D341Med (cell line): ENCODE data around the gene DCTN1.

Source experiments
- DNase-seq: peaks from one replicate; pipeline ENCODE4 v3.0.0; 2012; ENCODE audit warnings: low spot score

Gene DCTN1

DNA sequence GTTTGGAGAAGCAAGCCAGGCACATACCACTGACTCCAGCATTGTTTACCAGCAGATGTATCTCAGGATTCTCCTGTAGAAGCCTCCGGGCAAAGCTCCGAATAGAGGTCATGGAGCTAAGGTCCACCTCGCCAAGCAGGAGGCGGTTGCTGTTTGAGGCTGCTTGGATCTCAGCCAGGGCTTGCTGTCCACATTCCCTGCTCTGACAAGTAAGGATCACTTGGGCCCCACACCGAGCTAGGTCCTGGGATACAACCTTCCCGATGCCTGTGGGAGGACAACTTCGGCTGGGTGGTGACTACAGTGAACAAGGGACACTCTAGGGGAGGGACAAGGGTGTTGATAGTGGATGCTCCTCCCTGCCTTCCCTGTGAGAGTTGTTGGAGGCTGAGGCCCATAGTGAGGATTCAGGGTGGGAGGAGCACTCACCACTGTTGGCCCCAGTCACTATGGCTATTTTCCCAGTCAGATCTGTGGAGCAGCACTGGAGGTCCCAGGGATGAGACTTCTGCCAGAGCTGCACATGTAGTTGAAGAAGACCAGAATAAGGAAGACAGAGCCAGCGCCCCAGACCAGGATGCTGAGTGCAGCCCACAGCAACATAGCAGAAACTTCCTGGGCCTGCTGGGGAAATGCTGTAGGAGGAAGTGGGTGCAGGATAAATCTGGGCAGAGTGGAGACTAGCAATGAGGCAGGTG, 33.0 kb upstream of the DCTN1 start:
- DNase-seq, result no peak

DNA sequence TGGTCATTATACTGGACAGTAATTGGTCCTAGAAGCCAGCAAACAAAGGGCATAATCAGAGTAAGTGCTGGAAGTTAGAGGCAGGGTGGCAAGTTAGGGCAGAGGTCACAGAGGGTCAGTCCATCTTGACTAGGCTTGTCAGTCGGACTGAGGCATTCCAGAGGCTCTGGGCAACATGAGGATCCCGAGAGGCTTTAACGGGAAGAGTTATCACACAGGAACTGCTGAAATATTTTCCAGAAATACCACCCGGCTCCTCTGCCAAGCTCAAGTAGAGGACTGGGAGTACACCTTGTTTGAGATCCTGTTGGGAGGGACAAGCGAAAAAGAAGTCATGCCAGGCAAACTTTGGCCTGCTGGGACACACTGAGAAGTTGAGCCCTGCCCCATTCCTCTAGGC, 27.6 kb upstream of the DCTN1 start:
- DNase-seq, result no peak

DNA sequence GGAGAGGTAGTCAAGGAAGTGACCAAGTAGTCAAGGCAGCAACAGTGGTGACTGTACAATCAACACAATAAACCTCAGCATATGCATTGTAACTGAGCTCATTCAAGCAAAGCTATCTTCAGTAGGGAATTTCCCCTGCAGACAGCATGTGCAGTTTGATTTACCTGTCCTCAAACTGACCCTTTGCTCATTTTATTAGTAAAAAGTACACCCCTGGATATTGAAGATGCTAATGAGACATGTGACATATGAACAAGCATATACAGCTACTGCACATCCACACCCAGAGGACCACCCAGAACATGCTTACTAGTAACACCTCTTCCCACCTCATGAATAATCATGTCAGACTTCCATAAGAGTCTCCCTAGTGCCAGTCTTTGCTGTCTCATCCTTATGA, 25.9 kb upstream of the DCTN1 start:
- DNase-seq, result no peak

DNA sequence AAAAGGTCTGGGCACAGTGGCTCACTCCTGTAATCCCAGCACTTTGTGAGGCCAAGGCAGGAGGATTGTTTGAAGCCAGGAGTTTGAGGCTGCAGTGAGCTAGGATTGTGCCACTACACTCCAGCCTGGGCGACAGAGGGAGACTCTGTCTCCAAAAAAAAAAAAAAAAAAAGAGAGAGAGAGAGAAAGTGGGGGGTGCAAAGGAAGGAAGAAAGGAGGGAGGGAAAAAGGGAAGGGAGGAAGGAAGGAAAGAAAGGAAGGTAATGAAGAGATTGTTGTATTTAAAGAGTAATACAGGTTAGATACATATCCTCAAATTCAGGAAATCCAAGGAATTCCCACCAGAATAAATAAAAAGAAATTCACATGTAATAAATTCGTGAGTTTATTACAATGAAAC, 21.8 kb upstream of the DCTN1 start:
- DNase-seq, result no peak

DNA sequence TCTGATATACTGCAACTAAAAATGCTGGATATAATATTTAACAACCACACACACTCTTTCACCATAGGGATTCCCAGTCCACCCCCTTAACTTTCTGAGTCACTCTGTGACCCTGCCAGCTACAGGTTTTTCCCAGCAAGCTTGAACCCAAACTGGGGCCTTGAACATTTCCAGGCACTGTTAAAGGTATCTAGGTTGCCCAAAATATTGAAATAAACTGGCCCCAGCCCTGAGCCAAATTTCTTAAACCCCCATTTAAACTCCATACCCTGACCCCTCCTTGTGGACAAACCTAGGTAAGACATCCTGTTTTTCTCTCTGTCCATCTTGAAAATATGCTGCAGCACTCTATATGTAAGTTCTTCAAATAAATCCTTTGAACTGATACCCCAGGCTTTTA, 19.7 kb upstream of the DCTN1 start:
- peak; percentile 49 for DNase-seq

DNA sequence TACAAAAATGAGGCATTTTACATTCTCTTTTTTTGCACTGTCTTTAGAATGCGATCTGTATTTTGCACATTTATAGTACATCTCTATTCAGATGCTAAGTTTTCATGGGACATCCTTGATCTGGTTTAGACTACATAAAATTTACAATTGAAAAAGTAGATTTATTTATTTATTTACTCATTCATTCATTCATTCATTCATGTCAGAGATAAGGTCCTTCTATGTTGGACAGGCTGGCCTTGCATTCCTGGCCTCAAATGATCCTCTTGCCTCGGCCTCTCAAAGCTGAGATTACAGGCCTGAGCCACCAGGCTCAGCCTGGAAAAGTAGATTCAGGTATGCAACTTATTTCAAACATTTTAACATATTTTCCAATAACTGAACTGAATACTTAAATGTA, 16.0 kb upstream of the DCTN1 start:
- no peak for DNase-seq

DNA sequence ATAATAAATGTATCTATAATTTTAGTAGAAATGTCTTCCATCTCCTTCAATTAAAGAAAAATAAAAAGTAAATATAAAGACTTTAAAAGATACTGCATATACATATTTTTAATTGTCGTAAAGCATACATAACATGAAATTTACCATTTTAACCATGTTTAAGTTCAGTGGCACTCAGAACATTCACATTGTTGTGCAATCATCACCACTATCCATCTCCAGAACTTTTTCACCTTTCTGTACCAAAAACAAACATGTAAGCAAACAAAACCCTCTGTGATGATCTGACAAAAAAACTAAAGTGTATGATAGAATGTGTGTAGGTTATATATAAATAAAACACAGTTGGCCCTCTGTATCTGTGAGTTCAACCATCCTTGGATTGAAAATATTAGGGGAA, 13.4 kb upstream of the DCTN1 start:
- no peak for DNase-seq

DNA sequence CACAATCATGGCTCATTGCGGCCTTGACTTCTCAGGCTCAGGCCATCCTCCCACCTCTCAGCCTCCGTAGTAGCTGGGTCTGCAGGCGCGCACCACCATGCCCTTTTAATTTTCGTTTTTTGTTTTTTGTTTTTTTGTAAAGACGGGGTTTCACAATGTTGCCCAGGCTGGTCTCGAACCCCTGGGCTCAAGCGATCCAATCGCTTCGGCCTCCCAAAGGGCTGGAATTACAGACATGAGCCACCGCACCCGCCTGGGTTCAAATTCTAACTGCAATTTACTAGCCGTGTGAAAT, 12.3 kb upstream of the DCTN1 start:
- DNase-seq, result no peak

DNA sequence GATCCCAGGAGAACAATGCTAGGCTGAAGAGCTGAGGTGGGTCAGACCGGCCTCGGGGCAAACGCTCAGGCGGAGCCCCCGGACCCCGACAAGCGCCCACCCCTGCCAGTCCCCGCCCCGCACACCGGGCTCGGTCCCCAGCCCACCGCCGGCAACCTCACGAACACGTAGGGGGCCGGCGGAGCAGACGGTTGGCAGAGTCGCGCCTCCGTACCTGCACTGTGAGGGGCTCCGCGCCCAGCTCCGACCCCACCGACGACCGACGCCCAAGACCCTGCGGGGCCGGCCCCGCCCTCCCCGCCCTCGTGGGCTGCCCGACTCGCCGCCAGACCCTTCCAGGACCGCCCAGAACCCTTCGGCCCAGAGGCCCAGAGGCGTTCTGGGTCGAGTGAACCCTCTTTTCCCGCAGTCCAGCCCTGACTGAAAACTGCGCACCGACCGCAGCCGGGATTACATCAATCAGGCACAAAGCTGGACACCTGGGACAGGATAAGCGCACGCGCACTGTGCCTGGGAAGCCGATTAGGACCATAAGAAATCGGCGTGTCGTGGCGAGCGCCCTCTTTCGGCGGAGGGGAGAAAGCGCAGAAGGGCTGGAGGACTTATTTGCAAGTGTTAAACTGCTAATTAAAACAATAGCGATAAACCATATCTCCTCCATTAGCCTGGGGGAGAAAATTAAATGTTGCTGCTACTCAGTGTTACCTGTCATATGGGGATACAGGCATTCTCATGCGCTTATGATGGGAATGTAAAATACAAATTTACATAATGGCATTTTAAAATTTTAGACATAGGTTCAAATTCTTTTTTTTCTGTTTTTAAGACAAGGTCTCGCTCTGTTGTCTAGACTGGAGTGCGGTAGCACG, 11.7 kb upstream of the DCTN1 start:
- DNase-seq, result peak; percentile 91

DNA sequence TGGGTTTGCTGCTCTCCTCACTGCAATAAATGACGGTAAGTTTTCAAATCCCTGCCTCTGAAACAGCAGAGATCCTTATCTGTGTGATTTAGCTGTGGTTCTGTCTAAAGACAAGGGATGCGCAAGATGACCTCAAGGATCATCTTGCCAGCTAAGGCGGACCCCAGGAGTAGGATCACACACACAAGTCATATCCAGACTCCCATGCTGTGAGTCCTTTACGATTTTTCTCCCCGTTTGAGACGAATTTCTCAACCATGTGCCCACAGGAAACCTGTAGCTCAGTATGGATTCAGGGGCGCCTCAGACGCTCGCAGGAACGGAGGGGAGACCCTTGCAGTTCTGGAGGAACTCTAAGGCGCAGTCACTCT, 11.1 kb upstream of the DCTN1 start:
- DNase-seq, result no peak

DNA sequence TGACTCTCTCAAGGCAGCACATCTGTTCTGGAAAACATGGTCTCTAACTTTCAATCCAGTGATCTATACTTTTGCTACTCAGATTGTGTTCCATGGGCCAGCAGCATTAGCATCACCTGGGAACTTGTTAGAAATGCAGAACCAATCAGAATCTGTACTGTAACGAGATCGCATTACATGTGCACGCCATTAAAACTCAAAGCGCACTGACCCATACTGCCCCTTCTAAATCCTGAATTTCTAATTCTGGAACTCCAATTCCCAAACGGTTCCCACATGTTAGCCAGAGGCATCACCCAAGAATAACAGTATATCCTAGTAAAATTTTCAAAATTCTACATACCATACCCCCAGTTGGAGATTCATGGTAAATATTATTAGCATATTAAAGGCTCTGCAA, 10.5 kb upstream of the DCTN1 start:
- DNase-seq, result no peak

DNA sequence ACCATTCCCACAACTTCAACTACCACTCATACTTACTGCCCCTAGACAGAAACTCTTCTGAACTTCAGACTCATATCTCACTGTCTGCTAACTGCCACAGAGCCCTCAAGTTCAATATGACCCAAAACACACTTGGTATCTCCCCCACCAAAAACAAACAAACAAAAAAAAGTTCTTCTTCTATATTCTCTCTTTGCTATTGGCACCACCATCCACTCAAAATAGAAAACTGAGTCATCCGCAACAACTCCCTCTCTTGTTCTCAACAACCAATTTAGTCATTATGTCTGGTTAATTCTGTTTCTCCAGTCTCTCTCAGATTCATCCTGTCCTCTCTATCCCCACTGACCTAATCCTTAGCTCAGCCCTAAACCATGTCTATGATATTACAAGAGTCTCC, 7.2 kb upstream of the DCTN1 start:
- DNase-seq, result no peak

DNA sequence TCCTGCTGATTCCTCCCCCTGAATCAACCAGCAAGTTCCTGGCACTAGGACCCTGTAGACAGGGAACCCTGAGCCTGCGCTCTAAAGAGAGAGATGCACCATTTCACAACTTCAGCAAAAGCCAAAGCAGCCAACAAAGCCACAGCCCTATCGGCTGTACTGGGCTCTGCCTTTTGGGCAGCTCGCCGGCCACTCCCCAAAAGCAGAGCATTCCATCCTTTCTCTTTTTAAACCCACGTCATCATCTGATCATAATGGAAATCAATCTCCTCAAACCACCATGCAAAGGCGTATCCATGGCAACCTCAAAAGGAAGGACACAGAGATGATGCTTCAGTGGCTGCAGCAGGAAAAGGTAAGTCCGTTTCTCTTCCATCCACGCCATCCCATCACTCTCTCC, 5.3 kb upstream of the DCTN1 start:
- no peak for DNase-seq

DNA sequence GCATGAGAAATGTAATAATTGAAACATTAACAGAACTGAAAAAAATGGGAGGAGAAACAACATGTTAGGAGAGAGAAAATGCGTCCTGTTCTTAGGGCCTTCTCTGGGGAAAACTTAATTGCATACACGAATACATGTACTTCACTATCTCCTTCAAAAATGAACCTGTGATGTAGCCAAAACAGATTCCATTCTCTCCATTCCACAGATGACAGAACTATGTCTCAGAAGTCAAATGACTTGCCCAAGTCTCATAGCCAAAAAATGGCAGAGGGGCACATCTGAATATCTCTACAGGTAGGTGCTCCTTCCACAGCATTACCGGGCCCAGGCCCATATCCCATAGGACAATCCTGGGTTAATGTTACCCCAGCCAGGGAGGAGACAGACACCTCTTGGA, 3.9 kb upstream of the DCTN1 start:
- DNase-seq, result no peak

DNA sequence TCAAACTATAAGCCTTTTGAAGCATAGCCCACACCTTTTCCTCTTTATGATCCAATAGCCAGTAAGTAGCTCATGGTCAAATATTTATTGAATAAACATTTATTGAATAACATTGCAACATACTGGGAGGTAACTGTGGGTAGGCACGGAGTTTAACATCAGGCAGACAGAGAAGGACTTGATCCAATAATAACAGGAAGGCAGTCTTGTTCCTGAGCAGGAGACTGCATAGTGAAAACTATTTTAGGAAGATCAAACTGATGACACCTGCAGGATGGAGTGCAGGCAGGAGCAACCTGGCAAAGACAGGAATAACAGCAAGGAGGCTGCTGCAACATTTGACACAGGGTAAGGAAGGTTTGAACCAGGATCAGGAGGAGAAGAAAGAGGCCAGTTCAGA, 3.1 kb upstream of the DCTN1 start:
- DNase-seq, result no peak

DNA sequence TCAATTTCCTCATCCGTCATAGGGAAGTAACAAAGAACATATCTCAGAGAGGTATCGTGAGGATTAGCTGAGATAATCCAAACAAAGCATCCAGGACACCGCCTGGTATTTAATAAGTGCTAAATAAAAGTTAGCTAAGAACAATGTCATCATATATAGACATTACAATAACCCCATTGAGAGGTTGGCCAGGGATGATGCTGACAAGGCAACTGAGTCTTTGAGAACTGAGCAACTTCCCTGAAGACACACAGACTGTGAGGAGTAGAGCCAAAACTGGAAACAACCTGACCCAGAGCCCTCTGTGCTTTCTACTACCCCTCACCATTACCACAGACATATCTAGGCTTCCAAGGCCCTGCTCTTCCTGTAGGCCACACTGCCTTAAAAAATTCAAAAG, 1.6 kb upstream of the DCTN1 start:
- no peak for DNase-seq

DNA sequence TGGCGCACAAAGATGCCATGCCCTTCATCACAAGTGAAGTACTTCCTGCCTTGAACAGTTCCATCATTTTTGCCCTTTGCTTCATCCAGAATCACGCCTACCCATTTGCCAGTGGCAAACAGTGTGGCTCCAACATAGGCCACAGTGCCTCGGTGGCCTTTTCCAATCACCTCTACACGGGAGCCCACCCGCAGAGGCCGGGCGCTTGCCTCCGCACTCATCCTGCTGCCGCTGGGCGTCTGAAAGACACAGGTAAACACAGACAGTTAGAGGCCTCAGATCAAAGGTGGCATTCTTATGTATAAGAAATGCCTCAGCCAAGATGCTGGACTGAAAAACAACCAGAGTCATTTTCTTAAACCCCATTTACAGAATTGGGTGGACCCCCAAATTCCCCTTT, 2.1 kb downstream of the DCTN1 start:
- no peak for DNase-seq

DNA sequence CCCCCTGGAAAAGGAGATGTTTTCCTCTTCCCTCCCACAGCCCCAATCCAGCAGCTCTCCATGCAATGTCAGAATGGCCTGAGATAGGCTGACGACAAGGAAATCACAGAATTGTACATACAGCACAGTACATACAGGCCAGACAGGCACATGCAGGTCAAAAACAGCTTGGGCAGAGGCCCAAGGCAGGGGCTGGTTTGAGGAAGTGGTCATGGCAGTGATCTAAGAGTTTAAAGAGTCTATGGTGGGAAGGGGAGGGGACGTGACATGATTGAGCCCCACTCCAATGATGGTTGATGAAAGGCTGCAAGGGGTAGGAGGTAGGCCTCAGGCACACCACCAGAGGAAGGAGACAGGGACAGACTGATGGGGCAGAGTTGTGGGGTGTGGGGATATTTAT, 4.3 kb downstream of the DCTN1 start:
- no peak for DNase-seq

DNA sequence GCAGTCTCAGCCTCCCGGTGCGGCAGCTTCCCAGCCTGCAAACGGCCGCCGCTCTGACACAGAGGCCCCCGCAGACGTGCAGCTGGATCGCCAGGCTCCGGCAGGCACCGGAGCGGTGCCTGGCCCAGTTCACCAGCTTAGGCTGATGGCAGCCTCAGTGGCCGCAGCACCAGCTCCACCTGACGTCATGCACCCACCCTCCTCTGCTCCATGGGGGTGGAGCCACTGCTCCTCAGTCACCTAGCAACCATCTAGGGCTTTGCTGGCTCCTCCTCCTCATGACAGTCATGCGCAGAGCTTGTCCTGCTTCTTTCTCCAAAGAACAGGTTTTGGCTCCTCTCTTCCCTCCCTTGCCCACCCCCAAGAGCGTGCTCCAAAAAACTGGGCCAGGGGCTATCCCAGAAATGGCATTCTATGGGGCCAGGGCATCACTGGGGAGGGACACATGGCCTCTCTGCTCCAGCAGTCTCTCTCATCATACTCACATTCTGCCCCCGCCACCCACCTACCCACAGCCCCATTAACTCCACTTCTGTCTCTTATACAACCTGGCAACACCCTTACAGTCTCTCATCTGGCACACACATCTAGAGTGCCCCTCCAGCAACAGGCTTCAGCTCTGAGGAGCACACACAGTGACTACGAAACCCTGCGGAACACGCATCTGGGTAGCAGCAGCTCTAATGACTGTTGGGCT, 5.5 kb downstream of the DCTN1 start:
- peak; percentile 94 for DNase-seq

DNA sequence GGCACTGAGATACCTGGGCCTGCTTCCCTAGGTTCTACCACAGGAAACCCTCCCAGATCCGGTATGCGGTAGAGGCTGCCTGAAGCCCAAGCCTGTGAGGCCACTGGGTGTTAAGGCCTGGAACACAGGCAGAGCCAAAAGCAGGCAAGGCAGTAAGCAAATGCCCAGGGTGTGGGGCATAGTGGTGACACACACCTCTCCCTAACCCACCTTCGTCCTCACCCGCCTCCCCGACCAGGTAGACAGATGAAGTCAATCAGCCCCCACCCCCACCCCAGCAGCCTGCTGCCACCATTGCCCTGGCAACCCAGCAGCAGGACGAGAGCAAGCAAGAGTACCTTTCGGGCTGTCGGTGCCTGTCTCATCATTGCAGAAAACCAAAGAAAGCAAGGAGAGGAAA, 6.1 kb downstream of the DCTN1 start:
- peak; percentile 46 for DNase-seq

DNA sequence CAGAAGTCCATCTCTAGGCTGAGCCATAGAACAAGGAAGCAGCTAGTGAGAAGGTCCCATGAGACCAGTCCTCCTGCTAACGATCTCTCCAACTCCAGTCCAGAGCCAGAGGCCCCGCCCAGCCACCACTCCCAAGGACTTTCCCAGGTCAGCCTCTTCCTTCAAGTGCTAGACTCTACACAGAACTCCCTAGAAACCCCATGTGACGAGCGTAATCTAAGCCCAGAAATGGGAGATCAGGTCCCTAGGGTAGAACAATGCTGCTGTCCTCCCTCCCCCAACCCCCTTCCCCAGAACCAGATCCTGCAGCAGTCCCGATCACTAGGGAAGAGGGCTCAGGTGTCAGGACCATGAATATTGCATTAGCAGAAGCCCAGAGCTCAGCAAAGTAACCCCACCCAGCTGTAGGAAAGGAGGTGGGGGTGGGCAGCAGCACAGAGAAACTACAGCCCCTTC, 6.9 kb downstream of the DCTN1 start:
- DNase-seq, result peak; percentile 63

DNA sequence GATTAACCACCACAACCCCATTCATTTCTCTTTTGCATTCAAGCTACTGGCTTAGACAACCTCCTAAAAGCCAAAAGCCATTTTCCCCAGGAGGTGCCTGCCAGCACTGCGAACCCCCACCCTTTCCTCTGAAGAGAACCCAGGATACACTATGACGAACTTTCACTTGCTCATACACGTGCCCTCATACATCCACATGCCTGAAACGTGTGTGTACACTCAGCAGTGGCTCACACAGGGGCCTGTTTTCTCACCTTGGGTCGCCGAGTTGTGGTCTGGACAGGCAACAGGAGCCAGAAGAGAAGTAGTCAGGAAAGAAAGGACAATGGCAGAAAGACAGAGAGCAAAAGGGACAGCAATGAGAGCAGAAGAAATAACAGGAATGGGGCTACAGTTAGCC, 7.4 kb downstream of the DCTN1 start:
- DNase-seq, result no peak

DNA sequence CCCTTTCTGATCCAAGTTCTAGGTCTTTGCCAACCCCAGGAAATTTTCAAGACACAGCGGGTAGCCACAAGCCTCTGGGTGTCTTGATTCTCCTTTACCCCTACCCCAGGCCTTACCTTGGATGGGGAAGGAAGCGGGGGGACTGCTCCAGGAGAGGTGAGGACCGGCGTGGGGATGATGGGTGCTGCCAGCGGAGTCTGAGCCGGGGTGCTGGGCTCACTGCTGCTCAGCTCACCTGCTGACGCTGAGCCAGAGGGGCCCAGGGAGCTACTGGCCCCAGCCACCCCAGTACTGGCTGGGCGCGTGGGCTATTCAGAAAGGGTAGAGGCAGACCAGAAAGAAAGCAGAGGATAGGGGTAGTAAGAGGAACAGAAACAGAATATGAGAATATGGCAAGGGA, 8.7 kb downstream of the DCTN1 start:
- DNase-seq, result no peak
